Caco-2 (cell line): ENCODE results near the gene C2orf42. TPM values are rescaled to one million over a fixed set of nuclear protein-coding genes. Genes with fewer than 3 reads are reported as not detected.
"Not testable (repeated sequence)": the region's sequence is repeated elsewhere in the genome, so short reads cannot be mapped to it uniquely, and the experiment has no call there.

Source experiments
- BruUV-seq: library from RNA; stranded (reverse); fragments of 400-500 nt; replicated peaks from 2 replicates; lab custom pipeline; 2021; lab: Mats Ljungman, UMichigan
- CTCF ChIA-PET: fragments of 300-600 bp; sonication (Branson Sonifier 250); formaldehyde crosslinking; loops from one replicate; lab custom pipeline; 2022; ENCODE audit warnings: antibody characterized with exemption; lab: Charles Lee
- POLR2A ChIA-PET: fragments of 300-600 bp; sonication (Branson Sonifier 250); formaldehyde crosslinking; loops from one replicate; lab custom pipeline; 2022; ENCODE audit warnings: antibody characterized with exemption; lab: Charles Lee
- DNase-seq, 2 experiments: peaks; one replicate each; pipeline versions ENCODE4 v3.0.0 to v3.0.0-alpha.2; 2020 to 2022
- H3K27me3 ChIP-seq: replicated peaks from 2 replicates; pipeline ENCODE4 v1.6.0; 2011; ENCODE audit warnings: low read length; ENCODE audit not compliant: control insufficient read depth, insufficient read depth
- H3K36me3 ChIP-seq: 2 replicates; pipeline ENCODE4 v1.5.1; 2011; ENCODE audit warnings: low read length; ENCODE audit not compliant: control insufficient read depth, insufficient read depth
- H3K4me1 ChIP-seq: fragments of 250-450 bp; sonication (Bioruptor Pico); 2 replicates; pipeline ENCODE4 v1.5.1; 2020; ENCODE audit warnings: mild to moderate bottlenecking
- H3K4me3 ChIP-seq: 2 replicates; pipeline ENCODE4 v1.5.1; 2011; ENCODE audit warnings: low read depth, mild to moderate bottlenecking, control low read depth, low read length
- H3K9me3 ChIP-seq: fragments of 250-450 bp; sonication (Bioruptor Pico); 2 replicates; pipeline ENCODE4 v1.5.1; 2020; ENCODE audit warnings: mild to moderate bottlenecking, moderate library complexity
- H3K27ac Mint-ChIP-seq: one replicate; pipeline ENCODE4 v1.8.0; 2022; ENCODE audit warnings: mixed read lengths; ENCODE audit not compliant: unreplicated experiment
- H3K27me3 Mint-ChIP-seq: one replicate; pipeline ENCODE4 v1.8.0; 2022; ENCODE audit warnings: mixed read lengths; ENCODE audit not compliant: insufficient read depth, unreplicated experiment
- H3K36me3 Mint-ChIP-seq: one replicate; pipeline ENCODE4 v1.8.0; 2022; ENCODE audit warnings: mild to moderate bottlenecking, mixed read lengths; ENCODE audit not compliant: insufficient read depth, unreplicated experiment
- H3K4me1 Mint-ChIP-seq: one replicate; pipeline ENCODE4 v1.8.0; 2022; ENCODE audit warnings: low read depth, mixed read lengths; ENCODE audit not compliant: unreplicated experiment
- H3K4me3 Mint-ChIP-seq: one replicate; pipeline ENCODE4 v1.8.0; 2022; ENCODE audit warnings: mild to moderate bottlenecking, moderate library complexity, mixed read lengths; ENCODE audit not compliant: unreplicated experiment
- H3K9me3 Mint-ChIP-seq: one replicate; pipeline ENCODE4 v1.8.0; 2022; ENCODE audit warnings: mixed read lengths; ENCODE audit not compliant: unreplicated experiment
- CTCF ChIP-seq, 2 experiments: fragments of 200-600 bp in 1 of 2; IDR thresholded peaks; 1 replicate in 1 of 2; 2 replicates in 1 of 2; pipeline versions ENCODE4 v1.5.1 to v1.8.0; 2011 to 2022; ENCODE audit warnings: antibody characterized with exemption in 1 of 2, control low read depth in 1 of 2, inconsistent platforms in 1 of 2, low read depth in 1 of 2, low read length in 1 of 2, mild to moderate bottlenecking in 1 of 2, moderate library complexity in 1 of 2; ENCODE audit not compliant: insufficient read depth in 1 of 2, severe bottlenecking in 1 of 2, unreplicated experiment in 1 of 2
- intact Hi-C: fragments of 100-400 bp; cut with micrococcal nuclease; formaldehyde crosslinking; loops from one replicate; pipeline ENCODE4 v1.10.0; 2022; ENCODE audit not compliant: unreplicated experiment
- total RNA-seq: library from RNA; stranded (reverse); gene quantifications from 2 replicates; pipeline ENCODE4 v1.2.3, GENCODE V29; 2022

C2orf42 gene
- total RNA-seq, 1 experiment from 2014 or later, result 14.8 TPM

DNA sequence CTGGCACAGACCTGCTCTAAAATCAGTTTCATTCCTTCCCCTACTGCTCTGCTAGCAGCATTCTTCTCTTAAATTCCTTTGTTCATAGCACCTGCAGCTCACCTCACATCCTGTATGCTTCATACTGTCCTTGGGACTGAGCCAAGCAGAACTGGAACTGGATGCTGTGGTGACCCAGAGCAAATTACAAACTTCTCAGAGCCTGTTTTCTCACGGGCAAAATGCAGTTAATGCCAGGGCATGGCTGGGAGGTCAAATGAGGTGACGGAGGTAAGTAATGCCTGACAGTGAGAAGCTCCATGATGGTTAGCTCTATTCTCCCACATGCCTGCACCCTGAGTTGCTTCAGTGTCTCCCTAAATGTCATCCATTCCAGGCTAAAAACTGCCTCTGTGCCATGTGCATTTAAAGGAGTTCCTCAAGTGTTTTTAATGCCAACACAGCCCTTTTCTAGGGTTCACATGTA, 29.7 kb downstream of the C2orf42 start:
- no peaks in the 10 kb centered on the region for H3K4me1 Mint-ChIP-seq
- no peaks in the 10 kb centered on the region for H3K27me3 Mint-ChIP-seq
- CTCF ChIA-PET, result no interaction called here
- Histone ChIP-seq H3K4me3 (no peak overlapping the region), H3K4me1 (no peaks in the 10 kb centered on the region), H3K9me3 (no peaks in the 10 kb centered on the region), H3K27me3 (no peaks in the 10 kb centered on the region), H3K36me3 (no peaks in the 10 kb centered on the region)
- no peak for DNase-seq
- POLR2A ChIA-PET, result no interaction called here
- no peak overlapping the region for H3K4me3 Mint-ChIP-seq
- intact Hi-C loops, result no loop called here
- no peaks in the 10 kb centered on the region for H3K9me3 Mint-ChIP-seq
- TF ChIP-seq CTCF (IDR thresholded peaks at IDR 0.05; ENCODE audit: insufficient read depth in 1 of 2, low read depth in 1 of 2, low read length in 1 of 2, severe bottlenecking in 1 of 2, unreplicated experiment in 1 of 2), result no peak
- BruUV-seq, result no TSS peak
- H3K36me3 Mint-ChIP-seq, result peaks cover 29% of the 10 kb centered on the region
- no peak overlapping the region for H3K27ac Mint-ChIP-seq

DNA sequence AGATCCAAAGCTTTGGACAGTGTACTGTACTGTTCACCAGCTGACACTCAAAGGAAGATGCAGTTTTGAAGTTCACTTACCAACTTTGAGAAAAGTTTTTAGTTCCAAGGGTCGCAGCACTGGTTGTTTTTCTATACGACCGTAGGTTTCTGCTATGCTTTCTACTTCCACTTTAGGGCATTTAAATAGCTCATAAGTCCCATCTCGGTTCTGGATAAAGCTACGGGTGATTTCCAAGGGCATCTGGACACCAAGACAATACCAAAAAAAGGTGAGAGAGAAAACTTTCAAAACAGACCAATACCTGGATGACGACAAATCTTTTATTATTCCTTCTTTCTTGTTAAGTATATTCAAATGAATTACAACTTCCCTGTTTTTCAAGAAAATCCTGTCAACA, 30.3 kb downstream of the C2orf42 start:
- Mint-ChIP-seq H3K27me3 (no peaks in the 10 kb centered on the region), H3K27ac (no peak overlapping the region)

DNA sequence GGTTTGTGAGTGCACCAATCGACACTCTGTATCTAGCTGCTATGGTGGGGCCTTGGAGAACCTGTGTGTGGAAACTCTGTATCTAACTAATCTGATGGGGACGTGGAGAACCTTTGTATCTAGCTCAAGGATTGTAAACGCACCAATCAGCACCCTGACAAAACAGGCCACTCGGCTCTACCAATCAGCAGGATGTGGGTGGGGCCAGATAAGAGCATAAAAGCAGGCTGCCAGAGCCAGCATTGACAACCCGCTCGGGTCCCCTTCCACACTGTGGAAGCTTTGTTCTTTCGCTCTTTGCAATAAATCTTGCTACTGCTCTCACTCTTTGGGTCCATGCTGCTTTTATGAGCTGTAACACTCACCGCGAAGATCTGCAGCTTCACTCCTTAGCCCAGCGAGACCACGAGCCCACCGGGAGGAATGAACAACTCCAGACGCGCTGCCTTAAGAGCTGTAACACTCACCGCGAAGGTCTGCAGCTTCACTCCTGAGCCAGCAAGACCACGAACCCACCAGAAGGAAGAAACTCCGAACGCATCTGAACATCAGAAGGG, 41.6 kb downstream of the C2orf42 start:
- DNase-seq, H3K4me1 Mint-ChIP-seq, H3K9me3 Mint-ChIP-seq, H3K27me3 ChIP-seq, H3K4me3 ChIP-seq, H3K4me3 Mint-ChIP-seq, BruUV-seq, H3K4me1 ChIP-seq, H3K27ac Mint-ChIP-seq, H3K27me3 Mint-ChIP-seq, intact Hi-C loops, H3K9me3 ChIP-seq, H3K36me3 ChIP-seq, CTCF ChIA-PET: not testable (repeated sequence)
- POLR2A ChIA-PET, result interaction anchor here (0.6 kb wide), 1 partner anchor 369 kb away, joined by 3 read pairs; no protein-coding TSS in a partner anchor
- H3K36me3 Mint-ChIP-seq, result peaks cover 10% of the 10 kb centered on the region

More for the DNA sequence above, 30.3 kb downstream of the C2orf42 start:
- DNase-seq, result no peak
- no peaks in the 10 kb centered on the region for H3K36me3 ChIP-seq
- Mint-ChIP-seq H3K4me1 (no peaks in the 10 kb centered on the region), H3K9me3 (no peaks in the 10 kb centered on the region), H3K4me3 (no peak overlapping the region), H3K36me3 (peaks cover 27% of the 10 kb centered on the region)
- no peak overlapping the region for H3K4me3 ChIP-seq
- H3K9me3 ChIP-seq, result no peaks in the 10 kb centered on the region
- ChIA-PET POLR2A (no interaction called here), CTCF (no interaction called here)
- no peaks in the 10 kb centered on the region for H3K27me3 ChIP-seq
- no peak for TF ChIP-seq CTCF (IDR thresholded peaks at IDR 0.05; ENCODE audit: insufficient read depth in 1 of 2, low read depth in 1 of 2, low read length in 1 of 2, severe bottlenecking in 1 of 2, unreplicated experiment in 1 of 2)
- intact Hi-C loops, result no loop called here
- H3K4me1 ChIP-seq, result no peaks in the 10 kb centered on the region
- no TSS peak for BruUV-seq

GRCh38 chr2:70148211-70148760, 42.5 kb downstream of the C2orf42 start:
- H3K27me3 Mint-ChIP-seq, H3K4me3 Mint-ChIP-seq, H3K27me3 ChIP-seq, intact Hi-C loops, H3K9me3 Mint-ChIP-seq, H3K4me3 ChIP-seq, H3K36me3 ChIP-seq, H3K36me3 Mint-ChIP-seq, DNase-seq, H3K27ac Mint-ChIP-seq, H3K9me3 ChIP-seq, BruUV-seq, H3K4me1 ChIP-seq, H3K4me1 Mint-ChIP-seq: not testable (repeated sequence)
- ChIA-PET POLR2A (interaction anchor here (0.6 kb wide), 1 partner anchor 59 kb away, joined by 3 read pairs; no protein-coding TSS in a partner anchor), CTCF (interaction anchor here (0.6 to 1.5 kb wide), 2 partner anchors 42 to 1047 kb away, joined by 4 to 5 read pairs; partner anchors contain the start of gene C2orf42)
